ENCODE results near the gene AOC2.

GRCh38 chr17:42827472-42827871 lies 16.9 kb upstream of the AOC2 start:
- TF ChIP-seq TARDBP (IDR thresholded peaks at IDR 0.05): no peak
- no peak for TF ChIP-seq SUZ12 (IDR thresholded peaks at IDR 0.05)
- TF ChIP-seq ZNF384 (IDR thresholded peaks at IDR 0.05): no peak
- TF ChIP-seq FOXK2 (IDR thresholded peaks at IDR 0.05): no peak
- TF ChIP-seq L3MBTL2 (conservative IDR thresholded peaks at IDR 0.05): no peak
- TF ChIP-seq BHLHE40 (IDR thresholded peaks at IDR 0.05; ENCODE audit: borderline replicate concordance): no peak
- no peak for TF ChIP-seq SP1 (IDR thresholded peaks at IDR 0.05)
- no peak for TF ChIP-seq FOXA1 (IDR thresholded peaks at IDR 0.05)
- no peak for TF ChIP-seq ELF4 (IDR thresholded peaks at IDR 0.05)
- no peak for TF ChIP-seq PKNOX1 (IDR thresholded peaks at IDR 0.05)
- no peak for TF ChIP-seq LEF1 (IDR thresholded peaks at IDR 0.05; ENCODE audit: borderline replicate concordance)
- TF ChIP-seq HDGF (IDR thresholded peaks at IDR 0.05; ENCODE audit: borderline replicate concordance): no peak
- TF ChIP-seq FOXM1 (IDR thresholded peaks at IDR 0.05; ENCODE audit: borderline replicate concordance): no peak
- no peak for TF ChIP-seq ARNT (IDR thresholded peaks at IDR 0.05)

All from HEK293T (cell line).